Kidney epithelial cell (primary cell): Measurements from ENCODE around the gene AFTPH. TPM values are rescaled to one million over a fixed set of nuclear protein-coding genes. Genes with fewer than 3 reads are reported as not detected.
A peak's percentile ranks its signal among the peaks of the same experiment; 100 is the strongest.

Experiments
- DNase-seq: peaks from one replicate; pipeline ENCODE4 v3.0.0-alpha.2; 2010; ENCODE audit warnings: low read depth
- H3K27me3 ChIP-seq: 2 replicates; pipeline ENCODE4 v1.6.0; 2011; ENCODE audit warnings: low read length; ENCODE audit not compliant: control insufficient read depth, insufficient read depth
- H3K36me3 ChIP-seq: 2 replicates; pipeline ENCODE4 v1.5.1; 2011; ENCODE audit warnings: low read length; ENCODE audit not compliant: control insufficient read depth, insufficient read depth
- H3K4me3 ChIP-seq: 2 replicates; pipeline ENCODE4 v1.5.1; 2011; ENCODE audit warnings: low read depth, mild to moderate bottlenecking, control low read depth, low read length
- CTCF ChIP-seq: IDR thresholded peaks from 2 replicates; pipeline ENCODE4 v1.5.1; 2011; ENCODE audit warnings: mild to moderate bottlenecking, moderate library complexity, low read length, control low read depth, inconsistent platforms; ENCODE audit not compliant: insufficient read depth, poor library complexity, severe bottlenecking
- total RNA-seq: library from RNA; depleted of rRNA; stranded (reverse); fragments of >200 nt; gene quantifications from 2 replicates; pipeline ENCODE4 v1.2.3, GENCODE V29; 2015

Gene AFTPH
- total RNA-seq, result 20.3 and 20.5 TPM in 2 replicates

GRCh38 chr2:64523666-64524603 is at the start of gene AFTPH:
Gene AFTPH, plus strand, starts transcription at chr2:64524328. Its CDS starts 27,147 bp downstream, at chr2:64551475.
- TF ChIP-seq CTCF, result no peak

GRCh38 chr2:64474636-64475035 is 49.5 kb upstream of the AFTPH start:
- H3K4me3 ChIP-seq, result no peak overlapping the region
- TF ChIP-seq CTCF, result no peak
- H3K36me3 ChIP-seq, result no peaks in the 10 kb centered on the region
- no peaks in the 10 kb centered on the region for H3K27me3 ChIP-seq
- no peak for DNase-seq

More at GRCh38 chr2:64523666-64524603, at the start of gene AFTPH:
- Histone ChIP-seq H3K27me3 (no peaks in the 10 kb centered on the region), H3K4me3 (peak within 1 kb of the TSS; percentile 97), H3K36me3 (no peaks in the 10 kb centered on the region)
- peak; percentile 95 for DNase-seq

- no peak for TF ChIP-seq CTCF
- Histone ChIP-seq H3K4me3 (no peak overlapping the region), H3K36me3 (no peaks in the 10 kb centered on the region), H3K27me3 (no peaks in the 10 kb centered on the region)
- DNase-seq, result no peak
These were observed 47.1 kb upstream of the AFTPH start for GRCh38 chr2:64477037-64477436.

- no peak for DNase-seq
- no peak for TF ChIP-seq CTCF
These were observed 46.1 kb upstream of the AFTPH start for GRCh38 chr2:64477979-64478378.

GRCh38 chr2:64478502-64479230 is 45.5 kb upstream of the AFTPH start:
- Histone ChIP-seq H3K36me3 (no peaks in the 10 kb centered on the region), H3K27me3 (no peaks in the 10 kb centered on the region), H3K4me3 (no peak overlapping the region)
- DNase-seq, result no peak
- no peak for TF ChIP-seq CTCF

More at GRCh38 chr2:64477979-64478378, 46.1 kb upstream of the AFTPH start:
- Histone ChIP-seq H3K27me3 (no peaks in the 10 kb centered on the region), H3K4me3 (no peak overlapping the region), H3K36me3 (no peaks in the 10 kb centered on the region)
